Neural progenitor cell (in vitro differentiated cells): ENCODE results near the gene LIMS2. TPM values are rescaled to one million over a fixed set of nuclear protein-coding genes. Genes with fewer than 3 reads are reported as not detected.

Source experiments
- DNase-seq: peaks from one replicate; pipeline ENCODE4 v3.0.0-alpha.2; 2016; ENCODE audit warnings: low spot score
- H2AFZ ChIP-seq: fragments of 200-600 bp; sonication (generic); replicated peaks from 2 replicates; pipeline ENCODE4 v1.6.1; 2016; ENCODE audit warnings: antibody characterized with exemption
- H3F3A ChIP-seq: fragments of 200-600 bp; sonication (generic); 2 replicates; pipeline ENCODE4 v1.6.1; 2016; ENCODE audit warnings: antibody characterized with exemption, low read depth
- H3K27ac ChIP-seq: fragments of 200-600 bp; sonication (generic); 2 replicates; pipeline ENCODE4 v1.5.1; 2016; ENCODE audit warnings: mild to moderate bottlenecking
- H3K27me3 ChIP-seq: fragments of 200-600 bp; sonication (generic); 2 replicates; pipeline ENCODE4 v1.6.1; 2016; ENCODE audit warnings: mild to moderate bottlenecking, moderate library complexity
- H3K36me3 ChIP-seq: fragments of 200-600 bp; sonication (generic); 2 replicates; pipeline ENCODE4 v1.5.1; 2016
- H3K4me1 ChIP-seq: fragments of 200-600 bp; sonication (generic); 2 replicates; pipeline ENCODE4 v1.6.1; 2016; ENCODE audit warnings: mixed run types
- H3K4me2 ChIP-seq: fragments of 200-600 bp; sonication (generic); 2 replicates; pipeline ENCODE4 v1.6.1; 2016
- H3K4me3 ChIP-seq: fragments of 200-600 bp; sonication (generic); 2 replicates; pipeline ENCODE4 v1.5.1; 2016
- H3K79me2 ChIP-seq: fragments of 200-600 bp; sonication (generic); 2 replicates; pipeline ENCODE4 v1.6.1; 2016; ENCODE audit warnings: low read depth
- H3K9ac ChIP-seq: fragments of 200-600 bp; sonication (generic); 2 replicates; pipeline ENCODE4 v1.6.1; 2016
- H3K9me3 ChIP-seq: fragments of 200-600 bp; sonication (generic); 2 replicates; pipeline ENCODE4 v1.5.1; 2016; ENCODE audit warnings: low read depth
- H4K20me1 ChIP-seq: fragments of 200-600 bp; sonication (generic); 2 replicates; pipeline ENCODE4 v1.6.1; 2016; ENCODE audit warnings: low read depth
- H3K27ac Mint-ChIP-seq: 3 replicates; pipeline ENCODE4 v1.8.0; 2021; ENCODE audit warnings: mixed read lengths
- H3K27me3 Mint-ChIP-seq: 2 replicates; pipeline ENCODE4 v1.8.0; 2022; ENCODE audit warnings: low read depth, mild to moderate bottlenecking, inconsistent platforms, moderate library complexity, mixed read lengths; ENCODE audit not compliant: insufficient read depth
- H3K36me3 Mint-ChIP-seq: 3 replicates; pipeline ENCODE4 v1.8.0; 2021; ENCODE audit warnings: mixed read lengths
- H3K4me1 Mint-ChIP-seq: 3 replicates; pipeline ENCODE4 v1.8.0; 2021; ENCODE audit warnings: mixed read lengths
- H3K4me3 Mint-ChIP-seq: 3 replicates; pipeline ENCODE4 v1.8.0; 2021; ENCODE audit warnings: mild to moderate bottlenecking, moderate library complexity, mixed read lengths
- H3K9me3 Mint-ChIP-seq: 3 replicates; pipeline ENCODE4 v1.8.0; 2020; ENCODE audit warnings: mixed read lengths
- EZH2 ChIP-seq: fragments of 200-600 bp; sonication (generic); IDR thresholded peaks from 2 replicates; pipeline ENCODE4 v1.6.1; 2017; ENCODE audit warnings: antibody characterized with exemption, mild to moderate bottlenecking, moderate library complexity
- EZH2phosphoT487 ChIP-seq: fragments of 200-600 bp; sonication (generic); IDR thresholded peaks from 2 replicates; pipeline ENCODE4 v1.6.1; 2017; ENCODE audit warnings: antibody characterized with exemption
- total RNA-seq: library from RNA; depleted of rRNA; stranded (reverse); fragments of >200 nt; gene quantifications from 2 replicates; pipeline ENCODE4 v1.2.3, GENCODE V29; 2015; ENCODE audit warnings: low replicate concordance
- TF ChIP-seq, protein P1 (sequence below): fragments of 200-600 bp; sonication (generic); IDR thresholded peaks from 2 replicates; pipeline ENCODE4 v1.5.1; 2017; ENCODE audit warnings: antibody characterized with exemption, mild to moderate bottlenecking

LIMS2 gene
- total RNA-seq, 1 donor from 2014 or later, result not detected

- Histone ChIP-seq H3K27ac (no peak overlapping the region), H4K20me1 (no peaks in the 10 kb centered on the region), H3K9me3 (peaks cover 7% of the 10 kb centered on the region), H2AFZ (no peak overlapping the region), H3K4me2 (no peak overlapping the region), H3F3A (no peaks in the 10 kb centered on the region), H3K4me1 (no peaks in the 10 kb centered on the region), H3K79me2 (no peaks in the 10 kb centered on the region), H3K36me3 (no peaks in the 10 kb centered on the region), H3K4me3 (no peak overlapping the region), H3K9ac (no peak overlapping the region), H3K27me3 (no peaks in the 10 kb centered on the region)
- no peaks in the 10 kb centered on the region for H3K36me3 Mint-ChIP-seq
- no peak for DNase-seq
- no peak overlapping the region for H3K4me3 Mint-ChIP-seq
- H3K4me1 Mint-ChIP-seq, result no peaks in the 10 kb centered on the region
- H3K27me3 Mint-ChIP-seq, result no peaks in the 10 kb centered on the region
- TF ChIP-seq EZH2phosphoT487 (no peak), EZH2 (no peak)
- TF ChIP-seq, protein P1, sequence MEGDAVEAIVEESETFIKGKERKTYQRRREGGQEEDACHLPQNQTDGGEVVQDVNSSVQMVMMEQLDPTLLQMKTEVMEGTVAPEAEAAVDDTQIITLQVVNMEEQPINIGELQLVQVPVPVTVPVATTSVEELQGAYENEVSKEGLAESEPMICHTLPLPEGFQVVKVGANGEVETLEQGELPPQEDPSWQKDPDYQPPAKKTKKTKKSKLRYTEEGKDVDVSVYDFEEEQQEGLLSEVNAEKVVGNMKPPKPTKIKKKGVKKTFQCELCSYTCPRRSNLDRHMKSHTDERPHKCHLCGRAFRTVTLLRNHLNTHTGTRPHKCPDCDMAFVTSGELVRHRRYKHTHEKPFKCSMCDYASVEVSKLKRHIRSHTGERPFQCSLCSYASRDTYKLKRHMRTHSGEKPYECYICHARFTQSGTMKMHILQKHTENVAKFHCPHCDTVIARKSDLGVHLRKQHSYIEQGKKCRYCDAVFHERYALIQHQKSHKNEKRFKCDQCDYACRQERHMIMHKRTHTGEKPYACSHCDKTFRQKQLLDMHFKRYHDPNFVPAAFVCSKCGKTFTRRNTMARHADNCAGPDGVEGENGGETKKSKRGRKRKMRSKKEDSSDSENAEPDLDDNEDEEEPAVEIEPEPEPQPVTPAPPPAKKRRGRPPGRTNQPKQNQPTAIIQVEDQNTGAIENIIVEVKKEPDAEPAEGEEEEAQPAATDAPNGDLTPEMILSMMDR, result no peak
- peaks cover 9% of the 10 kb centered on the region for H3K9me3 Mint-ChIP-seq
- H3K27ac Mint-ChIP-seq, result no peak overlapping the region
Observed at GRCh38 chr2:127609818-127610217, 65.5 kb downstream of the LIMS2 start.

DNA sequence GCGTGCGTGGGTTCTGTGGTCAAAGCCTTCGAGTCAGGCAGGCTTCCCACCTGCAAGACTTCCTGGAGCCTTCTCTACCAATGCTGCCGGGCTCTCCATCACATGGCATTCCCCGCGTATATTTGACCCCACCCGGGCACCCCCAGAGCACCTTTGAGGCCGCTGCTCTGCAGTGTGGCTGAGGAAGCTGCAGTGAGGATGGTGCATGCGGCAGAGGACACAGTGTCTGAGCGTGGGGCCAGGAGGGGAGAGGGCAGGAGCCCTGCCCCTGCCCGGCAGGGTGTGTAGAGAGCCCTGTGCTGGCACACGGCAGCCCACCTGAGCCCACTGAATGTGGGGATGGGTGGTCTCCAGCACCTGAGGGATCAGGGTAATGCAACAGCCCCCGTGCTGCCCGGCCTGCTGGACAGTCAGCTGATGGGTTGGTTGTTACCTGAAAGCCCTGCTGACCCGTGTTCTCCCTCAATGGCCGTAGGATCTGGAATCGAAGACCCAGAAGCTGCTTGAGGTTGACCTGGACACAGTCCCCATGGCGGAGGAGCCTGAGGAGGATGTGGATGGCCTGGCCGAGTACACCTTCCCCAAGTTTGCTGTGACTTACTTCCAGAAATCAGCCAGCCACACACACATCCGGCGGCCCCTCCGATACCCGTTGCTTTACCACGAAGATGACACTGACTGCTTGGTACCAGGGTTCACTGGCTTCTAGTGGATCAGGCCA is 66.1 kb downstream of the LIMS2 start:
- Histone ChIP-seq H3K9me3 (peaks cover 7% of the 10 kb centered on the region), H3F3A (no peaks in the 10 kb centered on the region), H3K4me2 (no peak overlapping the region), H3K27me3 (no peaks in the 10 kb centered on the region), H3K79me2 (no peaks in the 10 kb centered on the region), H2AFZ (no peak overlapping the region), H3K9ac (no peak overlapping the region), H3K4me1 (no peaks in the 10 kb centered on the region), H3K27ac (no peak overlapping the region), H3K36me3 (no peaks in the 10 kb centered on the region), H3K4me3 (no peak overlapping the region), H4K20me1 (no peaks in the 10 kb centered on the region)
- H3K27ac Mint-ChIP-seq, result no peak overlapping the region
- no peak overlapping the region for H3K4me3 Mint-ChIP-seq
- no peaks in the 10 kb centered on the region for H3K36me3 Mint-ChIP-seq
- H3K27me3 Mint-ChIP-seq, result no peaks in the 10 kb centered on the region
- H3K9me3 Mint-ChIP-seq, result peaks cover 9% of the 10 kb centered on the region
- TF ChIP-seq EZH2 (no peak), EZH2phosphoT487 (no peak)
- TF ChIP-seq, protein P1, result no peak
- no peak for DNase-seq
- H3K4me1 Mint-ChIP-seq, result no peaks in the 10 kb centered on the region

- Histone ChIP-seq H3K36me3 (no peaks in the 10 kb centered on the region), H3K9ac (no peak overlapping the region), H3K79me2 (no peaks in the 10 kb centered on the region), H3F3A (no peaks in the 10 kb centered on the region), H3K4me1 (no peaks in the 10 kb centered on the region), H3K4me3 (no peak overlapping the region), H4K20me1 (no peaks in the 10 kb centered on the region), H3K4me2 (no peak overlapping the region), H3K27ac (no peak overlapping the region), H3K9me3 (peaks cover 4% of the 10 kb centered on the region), H3K27me3 (no peaks in the 10 kb centered on the region), H2AFZ (no peak overlapping the region)
- H3K4me1 Mint-ChIP-seq, result no peaks in the 10 kb centered on the region
- TF ChIP-seq EZH2phosphoT487 (no peak), EZH2 (no peak)
- TF ChIP-seq, protein P1, result no peak
- H3K27me3 Mint-ChIP-seq, result no peaks in the 10 kb centered on the region
- DNase-seq, result no peak
- no peak overlapping the region for H3K27ac Mint-ChIP-seq
- H3K4me3 Mint-ChIP-seq, result no peak overlapping the region
- H3K9me3 Mint-ChIP-seq, result peaks cover 9% of the 10 kb centered on the region
- H3K36me3 Mint-ChIP-seq, result peaks cover under 1% of the 10 kb centered on the region
Observed at GRCh38 chr2:127608061-127609030, 67.0 kb downstream of the LIMS2 start.
